Glutamatergic neuron (in vitro differentiated cells): ENCODE measurements around the gene TOR1AIP2. TPM values are rescaled to one million over a fixed set of nuclear protein-coding genes. Genes with fewer than 3 reads are reported as not detected.

ENCODE experiments used
- DNase-seq: peaks from one replicate; pipeline ENCODE4 v3.0.0; 2022
- H3K27ac Mint-ChIP-seq: one replicate; pipeline ENCODE4 v1.8.0; 2020; ENCODE audit warnings: mild to moderate bottlenecking, mixed read lengths, inconsistent platforms; ENCODE audit not compliant: unreplicated experiment
- H3K27me3 Mint-ChIP-seq: one replicate; pipeline ENCODE4 v1.8.0; 2020; ENCODE audit warnings: mild to moderate bottlenecking, moderate library complexity, mixed read lengths, inconsistent platforms; ENCODE audit not compliant: unreplicated experiment
- H3K36me3 Mint-ChIP-seq: one replicate; pipeline ENCODE4 v1.8.0; 2020; ENCODE audit warnings: mild to moderate bottlenecking, mixed read lengths, inconsistent platforms; ENCODE audit not compliant: unreplicated experiment
- H3K4me1 Mint-ChIP-seq: one replicate; pipeline ENCODE4 v1.8.0; 2020; ENCODE audit warnings: mild to moderate bottlenecking, low read depth, mixed read lengths, inconsistent platforms; ENCODE audit not compliant: unreplicated experiment
- H3K4me3 Mint-ChIP-seq: one replicate; pipeline ENCODE4 v1.8.0; 2020; ENCODE audit warnings: mild to moderate bottlenecking, mixed read lengths, inconsistent platforms; ENCODE audit not compliant: unreplicated experiment
- H3K9me3 Mint-ChIP-seq: one replicate; pipeline ENCODE4 v1.8.0; 2020; ENCODE audit warnings: mild to moderate bottlenecking, moderate library complexity, mixed read lengths, inconsistent platforms; ENCODE audit not compliant: unreplicated experiment
- CTCF ChIP-seq: fragments of 200-600 bp; sonication (generic); IDR thresholded peaks from one replicate; pipeline ENCODE4 v1.5.0; 2021; ENCODE audit not compliant: partially characterized antibody, unreplicated experiment
- total RNA-seq: library from RNA; stranded (reverse); fragmentation: NEBNext Ultra II Directional; extraction: Animal tissue kit (Norgen Biotek cat#: 25700); gene quantifications from one replicate; pipeline ENCODE4 v1.2.1, GENCODE V29; 2021; ENCODE audit not compliant: unreplicated experiment

TOR1AIP2 gene
- total RNA-seq, 1 donor from 2014 or later = 70.3 TPM

DNA sequence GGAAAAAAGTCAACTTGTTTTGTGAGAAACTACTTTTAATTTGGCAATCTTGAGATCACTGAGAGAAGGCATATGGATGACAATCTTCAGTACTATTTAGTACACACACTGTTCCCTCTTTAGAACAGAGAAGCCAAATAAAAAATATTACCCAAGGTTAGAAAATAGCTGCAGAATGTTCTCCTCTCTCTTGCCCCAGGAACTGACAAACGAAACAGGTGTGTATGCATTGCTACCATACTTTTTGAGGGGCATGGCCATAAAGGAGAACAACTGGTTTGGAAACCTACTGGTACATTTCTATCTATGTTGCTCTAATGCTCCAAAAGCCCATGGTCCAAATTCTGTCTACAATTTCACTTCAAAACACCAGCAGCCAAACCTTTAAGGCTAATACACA lies 5.7 kb downstream of the TOR1AIP2 start:
- Mint-ChIP-seq H3K4me1 (peaks cover 12% of the 10 kb centered on the region), H3K36me3 (no peaks in the 10 kb centered on the region), H3K4me3 (no peak overlapping the region), H3K27me3 (no peaks in the 10 kb centered on the region), H3K9me3 (no peaks in the 10 kb centered on the region), H3K27ac (no peak overlapping the region)
- DNase-seq = no peak
- TF ChIP-seq CTCF = no peak

GRCh38 chr1:179870870-179871269 lies 6.7 kb downstream of the TOR1AIP2 start:
- no peak for DNase-seq
- Mint-ChIP-seq H3K4me3 (no peak overlapping the region), H3K27ac (no peak overlapping the region), H3K9me3 (no peaks in the 10 kb centered on the region), H3K4me1 (peaks cover 10% of the 10 kb centered on the region), H3K27me3 (no peaks in the 10 kb centered on the region), H3K36me3 (no peaks in the 10 kb centered on the region)
- no peak for TF ChIP-seq CTCF

- TF ChIP-seq CTCF = peak; percentile 62
Measured at GRCh38 chr1:179867493-179868330, 9.9 kb downstream of the TOR1AIP2 start.

DNA sequence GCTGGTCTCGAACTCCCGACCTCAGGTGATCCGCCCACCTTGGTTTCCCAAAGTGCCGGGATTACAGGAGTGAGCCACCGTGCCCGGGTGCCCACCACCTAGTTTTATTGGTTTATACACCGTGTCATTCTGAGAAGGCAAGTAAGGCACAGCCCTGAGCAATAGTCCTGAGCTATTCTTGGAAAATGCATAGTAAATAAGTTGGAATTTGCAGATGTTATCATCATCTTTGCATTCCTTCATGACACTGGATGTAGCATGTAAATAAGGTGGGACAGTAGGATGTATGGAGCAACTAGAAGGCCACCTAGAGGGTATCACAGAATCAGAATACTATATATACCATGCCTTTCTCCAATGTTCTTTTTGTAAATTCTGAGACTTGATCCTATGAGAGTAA lies 11.0 kb downstream of the TOR1AIP2 start:
- H3K4me3 Mint-ChIP-seq = no peak overlapping the region
- no peak overlapping the region for H3K27ac Mint-ChIP-seq
- H3K9me3 Mint-ChIP-seq = no peaks in the 10 kb centered on the region
- no peaks in the 10 kb centered on the region for H3K27me3 Mint-ChIP-seq
- H3K4me1 Mint-ChIP-seq = peaks cover 6% of the 10 kb centered on the region
- no peak for TF ChIP-seq CTCF
- no peak for DNase-seq
- H3K36me3 Mint-ChIP-seq = no peaks in the 10 kb centered on the region

More at GRCh38 chr1:179867493-179868330, 9.9 kb downstream of the TOR1AIP2 start:
- Mint-ChIP-seq H3K36me3 (no peaks in the 10 kb centered on the region), H3K4me1 (peaks cover 10% of the 10 kb centered on the region), H3K27me3 (no peaks in the 10 kb centered on the region), H3K9me3 (no peaks in the 10 kb centered on the region), H3K4me3 (no peak overlapping the region), H3K27ac (peak overlapping the region; percentile 11)
- peak; percentile 56 for DNase-seq

DNA sequence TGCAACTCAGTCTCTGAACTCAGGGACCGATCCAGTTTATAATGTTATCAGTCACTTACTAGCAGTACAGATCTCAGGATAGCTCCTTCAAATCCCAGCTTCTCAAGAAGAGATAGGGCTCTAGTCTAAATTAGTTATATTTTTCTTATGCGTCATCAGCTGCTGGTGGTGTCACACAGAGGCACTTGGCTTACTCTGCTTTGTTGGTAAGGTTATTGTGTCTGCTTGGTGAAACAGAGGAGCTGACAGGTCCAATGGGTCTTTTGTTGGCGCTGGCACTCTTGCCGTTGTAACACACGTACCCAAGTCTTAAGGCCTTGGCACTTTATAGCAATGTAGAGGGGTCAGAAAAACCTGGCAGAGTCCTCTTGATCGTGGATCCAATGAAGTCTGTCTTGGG lies 12.2 kb downstream of the TOR1AIP2 start:
- no peak for TF ChIP-seq CTCF
- Mint-ChIP-seq H3K9me3 (no peaks in the 10 kb centered on the region), H3K36me3 (no peaks in the 10 kb centered on the region), H3K27ac (no peak overlapping the region), H3K27me3 (no peaks in the 10 kb centered on the region), H3K4me3 (no peak overlapping the region), H3K4me1 (peaks cover 6% of the 10 kb centered on the region)
- DNase-seq = no peak
